Effector CD4-positive, alpha-beta T cell (primary cell): ENCODE results near the gene CDH13.

Source experiments
- DNase-seq: peaks from one replicate; pipeline ENCODE4 v3.0.0-alpha.2; 2020

CDH13 gene

GRCh38 chr16:83542491-83542890, 915.7 kb downstream of the CDH13 start:
- DNase-seq, result no peak

DNA sequence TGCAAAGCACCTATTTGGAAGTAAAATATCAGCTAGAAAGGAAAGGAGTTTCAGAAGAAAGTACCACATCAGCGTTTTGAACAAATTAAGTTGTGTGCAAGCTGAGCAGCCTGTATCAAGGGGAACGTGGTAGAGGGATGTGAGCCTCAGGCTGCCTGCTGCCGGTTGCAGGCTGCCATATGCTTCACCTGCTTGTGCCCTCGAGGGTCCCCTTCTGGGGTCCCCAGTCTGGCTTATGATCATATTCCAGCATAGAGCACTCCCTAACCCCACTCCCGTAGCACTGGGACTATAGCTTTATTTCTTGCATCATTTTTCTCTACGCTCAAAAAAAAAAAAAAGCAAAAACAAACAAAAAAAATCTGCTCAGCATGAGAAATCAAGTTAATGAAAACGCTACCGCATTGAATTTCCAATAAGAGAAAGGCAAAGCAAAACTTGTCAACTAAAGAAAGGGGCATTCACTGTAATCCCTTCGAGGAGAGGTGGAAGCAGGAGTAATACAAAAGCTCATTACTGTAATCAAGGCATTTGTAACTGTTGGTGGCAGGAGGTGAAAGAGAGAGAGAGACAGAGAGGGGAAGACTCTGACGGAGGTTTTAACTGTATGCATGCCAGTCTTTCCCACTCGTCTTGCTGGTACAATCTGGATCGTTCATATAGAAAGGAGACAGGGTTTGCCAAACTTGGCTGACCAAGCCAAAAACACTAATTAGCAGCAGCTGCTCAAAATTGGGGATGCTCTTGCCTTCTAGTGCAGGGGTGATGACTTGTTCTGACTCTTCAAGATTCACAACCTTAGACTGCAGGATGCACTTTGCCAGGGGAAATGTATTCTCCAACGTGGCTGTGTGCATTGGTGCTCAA, 922.8 kb downstream of the CDH13 start:
- DNase-seq, result no peak

- no peak for DNase-seq
These were observed 923.4 kb downstream of the CDH13 start for GRCh38 chr16:83550183-83550569.

DNA sequence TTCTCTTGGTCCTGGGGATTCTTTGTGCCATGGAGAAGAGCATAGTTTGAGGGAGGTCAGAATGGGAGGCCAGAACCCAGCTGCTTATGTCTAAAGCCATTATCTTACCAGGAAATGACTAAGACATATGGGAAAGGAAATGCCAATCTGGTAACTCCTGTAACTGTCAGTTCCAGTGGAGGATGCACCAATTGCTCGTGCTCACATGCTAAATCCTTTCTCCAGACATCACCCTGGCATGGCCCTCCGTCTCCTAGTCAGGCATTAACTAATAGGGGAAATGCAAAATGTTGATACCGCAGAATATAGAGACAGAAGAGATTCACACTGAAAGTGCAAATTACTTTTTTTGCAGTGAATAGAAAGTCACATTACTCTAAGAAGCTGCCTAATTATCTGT, 925.5 kb downstream of the CDH13 start:
- DNase-seq, result no peak

DNA sequence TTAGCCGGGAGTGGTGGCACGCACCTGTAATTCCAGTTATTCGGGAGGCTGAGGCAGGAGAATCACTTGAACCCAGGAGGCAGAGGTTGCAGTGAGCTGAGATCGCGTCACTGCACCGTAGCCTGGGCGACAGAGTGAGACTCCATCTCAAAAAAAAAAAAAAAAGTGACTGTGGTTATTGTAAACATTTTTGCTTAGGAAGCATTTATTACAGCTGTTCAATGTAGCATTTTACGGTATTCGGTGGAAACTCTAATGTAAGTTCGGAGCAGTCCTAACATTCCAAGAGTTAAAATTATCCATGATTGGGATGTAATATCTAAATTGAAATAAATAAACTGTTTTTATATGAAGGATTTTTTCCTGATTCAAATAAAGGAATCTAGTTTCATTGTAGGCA, 926.2 kb downstream of the CDH13 start:
- DNase-seq, result no peak

- DNase-seq, result no peak
These were observed 927.3 kb downstream of the CDH13 start for GRCh38 chr16:83554096-83554495.

GRCh38 chr16:83554540-83554939, 927.8 kb downstream of the CDH13 start:
- DNase-seq, result no peak

GRCh38 chr16:83561876-83562275, 935.1 kb downstream of the CDH13 start:
- DNase-seq, result no peak

- no peak for DNase-seq
These were observed 941.6 kb downstream of the CDH13 start for GRCh38 chr16:83568345-83568744.

DNA sequence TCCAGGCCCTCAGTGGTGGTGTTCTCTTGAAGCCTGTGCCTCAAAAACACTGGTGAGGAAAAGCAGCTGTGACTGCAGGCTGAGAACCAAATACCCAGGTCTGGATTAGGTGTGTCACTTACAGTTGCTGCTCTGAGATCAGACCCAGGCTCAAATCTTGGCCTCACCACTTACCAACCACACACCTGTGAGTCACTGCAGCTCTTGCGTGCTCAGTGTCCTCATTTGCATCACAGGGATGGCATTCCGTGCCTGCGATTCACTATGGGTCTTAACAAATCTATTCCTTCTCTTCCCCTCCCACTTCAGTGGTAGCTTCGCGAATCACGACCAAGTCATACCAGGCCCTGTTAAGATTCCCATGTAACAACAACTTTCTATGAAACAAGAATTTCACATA, 947.6 kb downstream of the CDH13 start:
- no peak for DNase-seq

GRCh38 chr16:83577078-83577745, 950.4 kb downstream of the CDH13 start:
- DNase-seq, result no peak

GRCh38 chr16:83578171-83578570, 951.4 kb downstream of the CDH13 start:
- no peak for DNase-seq

DNA sequence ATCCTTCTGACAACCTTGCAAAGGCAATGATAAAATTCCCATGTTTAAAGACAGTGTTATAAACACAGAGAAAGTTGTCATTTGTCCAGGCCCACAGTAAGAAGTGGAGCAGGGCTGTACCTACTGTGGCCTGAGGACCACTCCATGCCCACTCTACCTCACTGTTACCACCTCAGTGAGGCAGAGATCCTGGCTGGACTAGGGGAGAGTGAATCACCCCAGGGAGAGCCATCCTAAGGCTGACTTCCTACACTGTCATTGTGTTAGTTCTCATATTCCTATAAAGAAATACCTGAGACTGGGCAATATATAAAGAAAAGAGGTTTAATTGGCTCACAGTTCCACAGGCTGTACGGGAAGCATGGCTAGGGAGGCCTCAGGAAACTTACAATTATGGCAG, 952.3 kb downstream of the CDH13 start:
- no peak for DNase-seq

- DNase-seq, result no peak
These were observed 952.7 kb downstream of the CDH13 start for GRCh38 chr16:83579436-83579835.

GRCh38 chr16:83581082-83581481, 954.3 kb downstream of the CDH13 start:
- no peak for DNase-seq

DNA sequence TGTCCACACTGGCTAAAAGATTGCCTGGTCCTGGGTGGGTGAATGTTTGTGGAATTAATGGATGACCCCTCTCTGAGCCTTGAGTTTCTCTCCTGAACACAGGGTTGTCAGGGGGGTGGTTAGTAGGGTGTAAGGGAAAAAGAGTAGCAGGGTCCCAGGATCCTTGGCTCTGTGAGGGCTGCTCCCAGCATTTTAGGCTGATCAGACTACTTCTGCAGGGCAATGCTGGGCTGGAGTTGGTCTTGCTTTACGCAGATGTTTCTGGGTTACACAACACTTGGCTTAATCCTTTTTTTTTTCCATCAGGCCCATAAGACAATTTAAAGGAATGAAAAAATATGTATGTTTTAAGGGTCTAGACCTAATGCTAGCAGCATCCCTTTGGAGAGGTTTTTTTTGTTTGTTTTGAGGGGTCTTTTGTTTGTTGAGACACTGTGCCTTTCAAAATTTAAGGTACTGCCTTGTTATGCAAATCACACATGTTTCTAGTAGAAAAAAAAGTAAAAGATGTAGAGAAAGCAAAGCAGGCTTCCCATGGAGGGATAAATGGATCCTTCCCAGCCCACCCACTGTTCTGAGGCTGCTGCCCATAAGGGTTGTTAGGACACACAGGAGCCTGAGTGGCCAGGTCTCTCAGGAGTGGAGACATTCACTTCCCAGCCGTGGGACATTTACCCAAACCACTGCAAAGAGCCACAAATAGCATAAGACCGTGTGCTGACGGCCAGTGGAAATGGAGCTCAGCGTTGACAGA, 955.4 kb downstream of the CDH13 start:
- DNase-seq, result no peak

- no peak for DNase-seq
These were observed 959.3 kb downstream of the CDH13 start for GRCh38 chr16:83586036-83586435.

GRCh38 chr16:83586461-83587200, 959.9 kb downstream of the CDH13 start:
- DNase-seq, result no peak

- no peak for DNase-seq
These were observed 960.4 kb downstream of the CDH13 start for GRCh38 chr16:83587201-83587600.

DNA sequence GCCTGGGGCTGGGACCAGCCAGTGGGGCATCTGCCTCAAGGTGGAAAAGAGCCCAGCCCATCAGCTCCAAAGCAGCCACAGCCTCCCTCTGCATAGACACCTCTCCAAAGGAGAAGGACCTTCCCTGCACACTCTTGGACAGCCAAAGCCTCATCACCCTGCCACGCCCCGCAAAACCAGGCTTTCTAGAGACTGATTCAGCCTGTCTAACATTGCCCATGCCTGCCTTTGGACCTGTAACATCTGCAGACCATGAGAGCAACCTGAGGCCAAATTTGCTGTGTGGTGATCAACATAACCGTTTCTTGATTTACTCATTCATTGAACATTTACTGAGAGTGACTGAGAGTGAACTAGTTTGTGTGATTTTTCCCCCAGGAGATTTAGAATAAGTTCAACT, 961.3 kb downstream of the CDH13 start:
- no peak for DNase-seq

GRCh38 chr16:83589576-83589975, 962.8 kb downstream of the CDH13 start:
- DNase-seq, result no peak

- DNase-seq, result no peak
These were observed 966.0 kb downstream of the CDH13 start for GRCh38 chr16:83592778-83593177.
